ENCODE data around the gene PSMD2.

PSMD2 gene

DNA sequence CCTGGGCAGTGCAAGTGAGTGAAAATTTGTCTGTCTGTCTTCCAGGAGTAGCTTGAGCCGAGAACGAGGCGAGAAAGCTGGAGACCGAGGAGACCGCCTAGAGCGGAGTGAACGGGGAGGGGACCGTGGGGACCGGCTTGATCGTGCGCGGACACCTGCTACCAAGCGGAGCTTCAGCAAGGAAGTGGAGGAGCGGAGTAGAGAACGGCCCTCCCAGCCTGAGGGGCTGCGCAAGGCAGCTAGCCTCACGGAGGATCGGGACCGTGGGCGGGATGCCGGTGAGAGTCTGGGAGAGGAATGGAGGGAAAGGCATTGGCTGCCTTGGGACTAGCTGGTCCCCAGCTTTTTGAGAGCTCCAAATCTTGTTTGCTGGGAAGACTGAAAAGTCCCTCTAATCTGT is 28.1 kb downstream of the PSMD2 start:
- Histone ChIP-seq H3K36me3 (peaks cover 99 to 100% (median 100%) of the 10 kb centered on the region in 3 donors), H3K27me3 (no peaks in the 10 kb centered on the region), H3K4me3 (no peak overlapping the region), H3K9me3 (no peaks in the 10 kb centered on the region), H3K4me1 (peaks cover 0 to 2% (median 0%) of the 10 kb centered on the region in 4 donors), H3K27ac (no peak overlapping the region)
- intact Hi-C loops (cut with DNase I; ENCODE audit: low total_unique reads): no loop called here
- TF ChIP-seq, protein P1, sequence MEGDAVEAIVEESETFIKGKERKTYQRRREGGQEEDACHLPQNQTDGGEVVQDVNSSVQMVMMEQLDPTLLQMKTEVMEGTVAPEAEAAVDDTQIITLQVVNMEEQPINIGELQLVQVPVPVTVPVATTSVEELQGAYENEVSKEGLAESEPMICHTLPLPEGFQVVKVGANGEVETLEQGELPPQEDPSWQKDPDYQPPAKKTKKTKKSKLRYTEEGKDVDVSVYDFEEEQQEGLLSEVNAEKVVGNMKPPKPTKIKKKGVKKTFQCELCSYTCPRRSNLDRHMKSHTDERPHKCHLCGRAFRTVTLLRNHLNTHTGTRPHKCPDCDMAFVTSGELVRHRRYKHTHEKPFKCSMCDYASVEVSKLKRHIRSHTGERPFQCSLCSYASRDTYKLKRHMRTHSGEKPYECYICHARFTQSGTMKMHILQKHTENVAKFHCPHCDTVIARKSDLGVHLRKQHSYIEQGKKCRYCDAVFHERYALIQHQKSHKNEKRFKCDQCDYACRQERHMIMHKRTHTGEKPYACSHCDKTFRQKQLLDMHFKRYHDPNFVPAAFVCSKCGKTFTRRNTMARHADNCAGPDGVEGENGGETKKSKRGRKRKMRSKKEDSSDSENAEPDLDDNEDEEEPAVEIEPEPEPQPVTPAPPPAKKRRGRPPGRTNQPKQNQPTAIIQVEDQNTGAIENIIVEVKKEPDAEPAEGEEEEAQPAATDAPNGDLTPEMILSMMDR (IDR thresholded peaks at IDR 0.05): no peak
- DNase-seq: peak in 1 of 2 donors; percentile 63

DNA sequence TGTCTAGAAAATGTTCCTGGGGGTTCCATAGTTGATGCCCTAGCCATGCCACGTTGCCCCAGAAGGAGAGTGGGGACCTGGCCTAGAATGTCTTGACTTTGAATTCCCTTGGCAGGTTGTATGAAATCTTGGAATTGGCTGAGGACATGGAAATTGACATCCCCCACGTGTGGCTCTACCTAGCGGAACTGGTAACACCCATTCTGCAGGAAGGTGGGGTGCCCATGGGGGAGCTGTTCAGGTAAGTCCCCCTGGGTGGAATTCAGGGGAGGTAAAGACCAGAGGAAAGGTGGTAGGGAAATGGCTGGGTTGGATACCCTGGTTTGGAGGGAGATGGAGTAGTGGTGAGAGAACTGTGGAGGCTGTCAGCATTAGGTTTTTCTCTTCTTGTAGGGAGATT is 29.5 kb downstream of the PSMD2 start:
- intact Hi-C loops (cut with DNase I; ENCODE audit: low total_unique reads): no loop called here
- Histone ChIP-seq H3K9me3 (no peaks in the 10 kb centered on the region), H3K4me1 (no peaks in the 10 kb centered on the region), H3K27me3 (no peaks in the 10 kb centered on the region), H3K4me3 (no peak overlapping the region), H3K27ac (no peak overlapping the region), H3K36me3 (peaks cover 97 to 100% (median 99%) of the 10 kb centered on the region in 3 donors)
- DNase-seq: no peak
- TF ChIP-seq, protein P1 (IDR thresholded peaks at IDR 0.05): no peak

DNA sequence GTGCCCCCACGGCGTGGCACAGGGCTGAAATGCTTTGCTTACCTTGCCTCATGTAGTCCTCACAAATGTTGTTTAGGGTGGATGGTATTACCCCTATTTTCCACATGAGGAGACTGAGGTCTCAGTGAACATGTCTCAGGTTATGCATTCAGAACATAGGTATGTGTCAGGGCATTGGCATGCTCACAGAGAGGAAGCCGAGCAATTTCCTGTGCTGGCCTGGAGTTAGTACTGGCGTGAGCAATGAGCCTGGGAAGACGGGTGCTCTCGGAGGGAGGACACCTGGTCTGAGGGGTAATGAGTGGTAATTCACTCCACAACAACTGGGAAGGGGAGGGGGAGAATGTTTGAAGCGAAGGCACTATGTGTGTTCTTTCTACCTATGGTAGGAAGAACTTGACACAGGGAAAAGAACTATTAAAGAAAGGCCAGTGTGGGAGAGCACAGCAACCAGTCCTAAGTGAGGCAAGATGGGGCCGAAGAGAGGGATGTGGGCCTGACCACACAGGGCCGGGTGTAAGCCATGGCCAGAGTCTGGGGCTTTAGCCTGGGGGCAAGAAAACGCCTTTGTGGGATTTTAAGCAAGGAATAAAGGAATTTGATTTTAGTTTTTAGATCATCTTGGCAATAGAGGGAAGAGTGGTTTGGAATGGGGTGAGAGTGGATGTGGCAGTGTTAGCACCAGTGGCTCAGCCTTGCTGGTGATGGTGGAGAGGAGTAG is 33.5 kb downstream of the PSMD2 start:
- Histone ChIP-seq H3K4me1 (peaks cover 0 to 16% (median 6%) of the 10 kb centered on the region in 4 donors), H3K27ac (peak overlapping the region in 1 of 2 donors; percentile 36), H3K4me3 (no peak overlapping the region), H3K27me3 (no peaks in the 10 kb centered on the region), H3K9me3 (no peaks in the 10 kb centered on the region), H3K36me3 (peaks cover 66 to 78% (median 77%) of the 10 kb centered on the region in 3 donors)
- intact Hi-C loops (cut with DNase I; ENCODE audit: low total_unique reads): no loop called here
- no peak for DNase-seq
- TF ChIP-seq, protein P1 (IDR thresholded peaks at IDR 0.05): no peak

DNA sequence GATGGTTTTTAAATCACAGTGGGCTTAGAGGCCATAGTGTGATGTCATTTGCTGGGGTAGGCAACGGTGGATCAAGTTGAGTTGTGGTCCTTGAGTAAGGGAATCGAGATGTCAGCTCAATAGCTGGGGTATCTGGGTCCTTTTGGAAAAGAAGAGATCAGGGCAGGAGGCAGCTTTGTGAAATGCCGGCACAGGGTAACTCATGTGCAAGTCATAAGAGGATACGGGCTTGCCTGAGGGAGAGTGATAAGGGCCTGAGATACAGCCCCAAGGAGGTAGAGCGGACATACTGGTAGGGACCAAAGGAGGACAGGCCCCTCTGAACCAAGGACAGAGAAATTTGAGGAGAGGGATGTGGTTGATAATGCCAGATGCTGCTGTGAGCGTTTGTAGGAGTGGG is 34.1 kb downstream of the PSMD2 start:
- intact Hi-C loops (cut with DNase I; ENCODE audit: low total_unique reads): no loop called here
- Histone ChIP-seq H3K4me1 (peaks cover 0 to 23% (median 12%) of the 10 kb centered on the region in 4 donors), H3K27me3 (no peaks in the 10 kb centered on the region), H3K36me3 (peaks cover 60 to 71% (median 70%) of the 10 kb centered on the region in 3 donors), H3K4me3 (no peak overlapping the region), H3K9me3 (no peaks in the 10 kb centered on the region), H3K27ac (peak overlapping the region in 1 of 2 donors; percentile 36)
- TF ChIP-seq, protein P1 (IDR thresholded peaks at IDR 0.05): no peak
- DNase-seq: no peak

DNA sequence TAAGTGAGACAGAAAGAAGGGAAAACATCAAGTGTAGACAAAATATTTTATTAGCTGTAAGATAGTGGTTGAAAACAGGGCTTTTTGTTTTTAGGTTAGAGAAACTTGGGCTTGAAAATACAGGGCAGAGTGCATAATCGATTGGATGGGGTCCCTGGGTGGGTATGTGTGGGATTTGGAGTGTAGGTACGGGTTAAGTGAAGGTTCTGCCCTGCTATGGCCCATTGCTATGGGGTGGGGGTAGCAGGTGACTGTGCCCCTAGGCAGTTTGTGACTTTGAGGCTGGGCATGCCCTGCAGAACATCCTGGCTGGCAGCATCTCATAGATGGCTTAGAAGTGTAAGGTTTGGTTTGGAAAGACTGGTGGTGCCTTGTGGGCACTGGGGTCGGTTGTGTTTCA is 34.7 kb downstream of the PSMD2 start:
- DNase-seq: no peak
- no peak overlapping the region for H3K4me3 ChIP-seq
- TF ChIP-seq, protein P1 (IDR thresholded peaks at IDR 0.05): no peak
- H3K27ac ChIP-seq: peak overlapping the region; percentile 36 to 97
- H3K27me3 ChIP-seq: no peaks in the 10 kb centered on the region
- H3K4me1 ChIP-seq: peaks cover 0 to 26% (median 17%) of the 10 kb centered on the region in 4 donors
- intact Hi-C loops (cut with DNase I; ENCODE audit: low total_unique reads): no loop called here
- peaks cover 54 to 66% (median 65%) of the 10 kb centered on the region in 3 donors for H3K36me3 ChIP-seq
- no peaks in the 10 kb centered on the region for H3K9me3 ChIP-seq

Data from tibial artery (tissue), 4 donors.